Astrocyte (in vitro differentiated cells and primary cell): ENCODE measurements around the gene PJA2. TPM values are rescaled to one million over a fixed set of nuclear protein-coding genes. Genes with fewer than 3 reads are reported as not detected.

Experiments
- DNase-seq: peaks from one replicate; pipeline ENCODE4 v3.0.0-alpha.2; 2010; ENCODE audit warnings: low read depth
- FAIRE-seq: peaks from 2 replicates; lab custom pipeline; 2011; peaks lifted over from hg19 to GRCh38; lab: Jason Lieb, UNC
- H2AFZ ChIP-seq: 2 replicates; pipeline ENCODE4 v1.6.0; 2012; ENCODE audit warnings: low read depth, low read length, inconsistent platforms
- H3K27ac ChIP-seq: 2 replicates; pipeline ENCODE4 v1.5.1; 2011; ENCODE audit warnings: low read depth, low read length, inconsistent platforms
- H3K27me3 ChIP-seq: 2 replicates; pipeline ENCODE4 v1.6.0; 2011; ENCODE audit warnings: low read length, inconsistent platforms; ENCODE audit not compliant: insufficient read depth
- H3K36me3 ChIP-seq: 2 replicates; pipeline ENCODE4 v1.5.1; 2011; ENCODE audit warnings: low read length, inconsistent platforms; ENCODE audit not compliant: insufficient read depth
- H3K4me1 ChIP-seq: 2 replicates; pipeline ENCODE4 v1.5.1; 2011; ENCODE audit warnings: low read length, inconsistent platforms; ENCODE audit not compliant: insufficient read depth
- H3K4me2 ChIP-seq: 2 replicates; pipeline ENCODE4 v1.6.0; 2012; ENCODE audit warnings: low read length, inconsistent platforms
- H3K4me3 ChIP-seq: 2 replicates; pipeline ENCODE4 v1.5.1; 2011; ENCODE audit warnings: low read depth, mild to moderate bottlenecking, low read length, inconsistent platforms; ENCODE audit not compliant: insufficient read depth
- H3K79me2 ChIP-seq: 2 replicates; pipeline ENCODE4 v1.6.0; 2012; ENCODE audit warnings: mild to moderate bottlenecking, low read length, inconsistent platforms; ENCODE audit not compliant: insufficient read depth
- H3K9ac ChIP-seq: 2 replicates; pipeline ENCODE4 v1.6.0; 2012; ENCODE audit warnings: mild to moderate bottlenecking, low read length, inconsistent platforms
- H3K9me3 ChIP-seq: 2 replicates; pipeline ENCODE4 v1.5.1; 2012; ENCODE audit warnings: low read depth, mild to moderate bottlenecking, low read length, inconsistent platforms; ENCODE audit not compliant: insufficient read depth
- H4K20me1 ChIP-seq: 2 replicates; pipeline ENCODE4 v1.6.0; 2012; ENCODE audit warnings: low read length, inconsistent platforms; ENCODE audit not compliant: insufficient read depth
- H3K27ac Mint-ChIP-seq: one replicate; pipeline ENCODE4 v1.8.0; 2021; ENCODE audit warnings: mild to moderate bottlenecking, mixed read lengths; ENCODE audit not compliant: unreplicated experiment
- H3K27me3 Mint-ChIP-seq: one replicate; pipeline ENCODE4 v1.8.0; 2021; ENCODE audit warnings: low read depth, mixed read lengths; ENCODE audit not compliant: unreplicated experiment
- H3K36me3 Mint-ChIP-seq: one replicate; pipeline ENCODE4 v1.8.0; 2021; ENCODE audit warnings: low read depth, mixed read lengths; ENCODE audit not compliant: unreplicated experiment
- H3K4me1 Mint-ChIP-seq: one replicate; pipeline ENCODE4 v1.8.0; 2021; ENCODE audit warnings: low read depth, mixed read lengths; ENCODE audit not compliant: unreplicated experiment
- H3K4me3 Mint-ChIP-seq: one replicate; pipeline ENCODE4 v1.8.0; 2021; ENCODE audit warnings: mild to moderate bottlenecking, moderate library complexity, mixed read lengths; ENCODE audit not compliant: unreplicated experiment
- H3K9me3 Mint-ChIP-seq: one replicate; pipeline ENCODE4 v1.8.0; 2021; ENCODE audit warnings: mild to moderate bottlenecking, mixed read lengths; ENCODE audit not compliant: unreplicated experiment
- CTCF ChIP-seq: IDR thresholded peaks from 2 replicates; pipeline ENCODE4 v1.5.1; 2011; ENCODE audit warnings: low read depth, mild to moderate bottlenecking, inconsistent platforms, low read length, moderate library complexity; ENCODE audit not compliant: insufficient read depth
- EZH2 ChIP-seq: IDR thresholded peaks from 2 replicates; pipeline ENCODE4 v1.6.1; 2012; ENCODE audit warnings: mild to moderate bottlenecking, low read length, inconsistent platforms; ENCODE audit not compliant: insufficient read depth
- total RNA-seq: library from RNA; stranded (reverse); gene quantifications from 2 replicates; pipeline ENCODE4 v1.2.1, GENCODE V29; 2021

The PJA2 gene
- total RNA-seq, 1 donor from 2014 or later, result 107 TPM

GRCh38 chr5:109399092-109399759, 10.5 kb downstream of the PJA2 start:
- peaks cover 25% of the 10 kb centered on the region for H3K4me1 Mint-ChIP-seq
- no peak for TF ChIP-seq EZH2
- no peak for TF ChIP-seq CTCF
- peaks cover 99% of the 10 kb centered on the region for H3K79me2 ChIP-seq

GRCh38 chr5:109396965-109397364, 12.8 kb downstream of the PJA2 start:
- Histone ChIP-seq H3K36me3 (peaks cover 3% of the 10 kb centered on the region), H3K79me2 (peaks cover 99% of the 10 kb centered on the region), H3K9ac (no peak overlapping the region), H3K27ac (no peak overlapping the region), H3K4me1 (peaks cover 5% of the 10 kb centered on the region), H3K27me3 (no peaks in the 10 kb centered on the region), H2AFZ (no peak overlapping the region), H3K4me3 (no peak overlapping the region), H3K4me2 (no peak overlapping the region), H3K9me3 (no peaks in the 10 kb centered on the region), H4K20me1 (peaks cover 88% of the 10 kb centered on the region)
- TF ChIP-seq CTCF (no peak), EZH2 (no peak)
- peaks cover 19% of the 10 kb centered on the region for H3K4me1 Mint-ChIP-seq
- no peak overlapping the region for H3K4me3 Mint-ChIP-seq
- FAIRE-seq (no peak), DNase-seq (no peak)
- H3K36me3 Mint-ChIP-seq, result peaks cover 2% of the 10 kb centered on the region
- no peaks in the 10 kb centered on the region for H3K27me3 Mint-ChIP-seq
- no peaks in the 10 kb centered on the region for H3K9me3 Mint-ChIP-seq
- H3K27ac Mint-ChIP-seq, result no peak overlapping the region

More at GRCh38 chr5:109399092-109399759, 10.5 kb downstream of the PJA2 start:
- Histone ChIP-seq H2AFZ (no peak overlapping the region), H3K4me1 (peaks cover 5% of the 10 kb centered on the region), H3K4me2 (peak overlapping the region; percentile 25), H3K9me3 (no peaks in the 10 kb centered on the region), H3K27me3 (no peaks in the 10 kb centered on the region), H3K4me3 (no peak overlapping the region), H3K9ac (no peak overlapping the region), H3K36me3 (peaks cover 3% of the 10 kb centered on the region), H4K20me1 (peaks cover 90% of the 10 kb centered on the region), H3K27ac (no peak overlapping the region)
- Mint-ChIP-seq H3K27me3 (no peaks in the 10 kb centered on the region), H3K36me3 (peaks cover 2% of the 10 kb centered on the region), H3K4me3 (no peak overlapping the region), H3K27ac (peak overlapping the region; percentile 37), H3K9me3 (no peaks in the 10 kb centered on the region)
- no peak for FAIRE-seq
- DNase-seq, result peak; percentile 52

- Mint-ChIP-seq H3K27ac (no peak overlapping the region), H3K4me1 (peaks cover 24% of the 10 kb centered on the region), H3K27me3 (no peaks in the 10 kb centered on the region), H3K9me3 (no peaks in the 10 kb centered on the region), H3K36me3 (peaks cover 5% of the 10 kb centered on the region), H3K4me3 (no peak overlapping the region)
- no peak overlapping the region for H3K9ac ChIP-seq
- DNase-seq (peak; percentile 54), FAIRE-seq (no peak)
- TF ChIP-seq CTCF (no peak), EZH2 (no peak)
- H3K4me3 ChIP-seq, result no peak overlapping the region
- H3K9me3 ChIP-seq, result no peaks in the 10 kb centered on the region
- no peak overlapping the region for H3K27ac ChIP-seq
- no peak overlapping the region for H2AFZ ChIP-seq
- H4K20me1 ChIP-seq, result peaks cover 85% of the 10 kb centered on the region
- H3K27me3 ChIP-seq, result no peaks in the 10 kb centered on the region
- peaks cover 99% of the 10 kb centered on the region for H3K79me2 ChIP-seq
- H3K4me1 ChIP-seq, result peaks cover 5% of the 10 kb centered on the region
- H3K4me2 ChIP-seq, result no peak overlapping the region
- peaks cover 6% of the 10 kb centered on the region for H3K36me3 ChIP-seq
These were observed 15.0 kb downstream of the PJA2 start for GRCh38 chr5:109394806-109395205.
